ENCODE results near the gene CMSS1. TPM values are rescaled to one million over a fixed set of nuclear protein-coding genes. Genes with fewer than 3 reads are reported as not detected.
"Not testable (repeated sequence)": the region's sequence is repeated elsewhere in the genome, so short reads cannot be mapped to it uniquely, and the experiment has no call there.

Gene CMSS1
- polyA plus RNA-seq, 1 donor: 20.6 TPM

DNA sequence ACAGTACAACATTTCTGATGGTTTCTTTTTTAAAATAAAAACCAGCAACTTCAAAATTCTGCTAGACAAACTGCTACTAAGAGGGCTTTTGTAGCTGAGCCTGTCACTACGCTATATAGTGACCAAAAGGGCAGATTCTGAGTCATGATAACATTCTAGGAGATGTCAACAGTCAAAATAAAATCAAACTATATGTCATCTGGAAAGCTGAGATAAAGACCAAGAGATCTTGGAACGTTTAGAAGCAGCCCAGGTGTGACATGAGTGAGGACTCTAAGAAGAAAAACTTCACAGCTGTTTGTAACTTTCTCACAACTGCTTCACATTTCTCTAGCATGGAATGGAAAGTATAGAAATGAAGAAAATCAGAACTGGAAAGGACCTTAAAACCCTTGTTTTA, 212.0 kb downstream of the CMSS1 start:
- DNase-seq: no peak

DNA sequence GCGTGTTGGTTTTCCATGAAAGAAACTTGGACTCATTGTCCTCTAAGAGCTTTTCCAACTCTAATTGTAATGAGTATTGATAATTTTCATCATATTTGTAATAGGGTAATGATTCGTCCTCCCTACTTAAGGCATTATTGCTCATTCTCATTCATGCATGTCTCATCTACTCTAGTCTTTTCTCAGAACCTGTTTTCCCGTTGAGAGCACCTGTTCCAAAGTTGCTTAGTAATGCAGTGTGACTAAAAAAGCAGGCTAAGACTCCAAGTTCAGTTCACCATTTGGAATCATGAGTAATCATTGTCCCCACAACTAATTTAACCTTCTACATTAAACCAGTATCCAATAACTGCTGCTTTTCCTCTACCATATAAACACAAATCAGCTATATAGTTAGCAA, 212.7 kb downstream of the CMSS1 start:
- DNase-seq: no peak

DNA sequence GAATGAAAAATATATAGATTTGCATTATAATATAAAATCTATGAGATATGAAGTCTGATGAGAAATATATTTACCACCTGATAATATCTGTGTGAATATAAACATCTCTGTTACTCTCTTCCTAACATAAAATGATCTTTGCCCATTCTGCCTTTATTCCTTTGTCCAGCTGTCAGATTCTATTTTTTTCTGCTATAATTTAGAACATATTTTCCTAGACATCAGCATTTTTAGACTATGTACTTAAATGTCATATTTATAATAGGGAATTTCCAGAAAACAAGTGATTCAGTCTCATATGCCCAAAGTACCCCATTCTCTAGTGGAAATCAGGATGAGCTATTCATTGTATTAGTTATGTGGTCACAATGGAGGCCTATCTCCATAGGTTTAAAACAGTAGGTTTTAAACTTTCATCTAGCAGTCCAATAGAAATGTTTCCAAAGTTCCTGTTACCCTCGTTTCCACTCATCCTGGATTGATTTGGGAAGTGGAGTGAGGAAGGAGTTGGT, 213.3 kb downstream of the CMSS1 start:
- no peak for DNase-seq

DNA sequence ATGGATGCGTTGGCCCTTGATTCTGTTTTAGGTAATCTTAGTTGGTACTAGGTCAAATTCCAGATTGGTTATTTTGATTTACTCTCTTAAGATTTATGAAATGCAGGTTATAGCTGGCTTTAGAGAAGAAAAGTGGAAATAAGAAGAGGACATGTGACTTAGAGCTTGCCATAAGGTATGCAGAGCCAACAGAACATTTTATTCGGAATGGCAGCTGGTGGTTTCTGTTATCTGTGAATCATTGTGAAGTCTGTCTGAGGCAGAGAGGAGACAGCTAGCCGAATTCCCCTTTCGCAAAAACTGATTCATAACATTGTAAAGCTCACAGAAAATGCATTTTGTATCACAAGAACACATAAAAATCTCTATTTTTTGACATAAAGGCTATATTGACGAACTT, 214.6 kb downstream of the CMSS1 start:
- no peak for DNase-seq

DNA sequence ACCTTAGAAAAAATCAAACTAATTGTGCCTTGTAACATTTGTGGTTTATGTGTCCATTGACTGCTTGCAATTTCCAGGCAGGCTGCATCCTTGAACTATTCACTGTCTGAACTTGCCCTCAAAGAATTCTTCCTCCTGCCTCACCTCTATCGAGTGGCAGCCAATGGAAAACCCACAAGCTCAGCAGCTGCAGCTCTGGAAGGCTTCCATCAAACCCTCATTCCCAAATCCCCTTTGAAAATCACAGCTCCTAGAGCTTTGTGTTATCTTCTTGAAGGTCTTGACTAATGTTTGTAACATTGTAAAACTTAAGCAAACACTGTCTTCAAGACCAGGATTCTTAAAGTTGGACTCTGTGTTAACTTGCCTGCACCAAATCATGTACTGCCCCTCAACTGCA, 215.5 kb downstream of the CMSS1 start:
- no peak for DNase-seq

DNA sequence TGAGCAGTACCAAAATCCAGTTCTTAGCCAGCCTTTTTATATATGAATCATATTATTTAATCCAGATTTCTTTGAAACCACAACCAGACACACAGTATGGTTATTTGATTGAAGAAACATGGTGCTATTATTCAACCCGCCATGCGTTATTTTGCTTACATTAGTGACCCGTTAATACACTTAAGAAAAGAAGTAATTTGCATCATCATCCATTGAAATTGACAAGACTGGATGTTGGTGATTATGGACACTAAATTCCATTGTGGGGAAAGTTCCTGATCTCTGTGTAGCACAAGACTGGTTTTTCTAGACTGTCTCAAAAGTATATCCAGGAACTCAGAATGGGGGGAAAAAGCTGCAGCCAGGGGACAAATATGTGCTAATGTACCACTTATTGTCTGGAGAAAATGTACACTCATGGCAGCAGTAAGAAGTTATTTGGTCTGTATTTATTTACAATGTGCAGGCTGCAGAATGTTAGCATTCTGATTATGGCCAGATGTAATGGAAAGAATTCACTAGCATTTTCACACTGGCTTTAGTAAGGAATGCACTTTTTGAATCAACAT, 216.3 kb downstream of the CMSS1 start:
- no peak for DNase-seq

DNA sequence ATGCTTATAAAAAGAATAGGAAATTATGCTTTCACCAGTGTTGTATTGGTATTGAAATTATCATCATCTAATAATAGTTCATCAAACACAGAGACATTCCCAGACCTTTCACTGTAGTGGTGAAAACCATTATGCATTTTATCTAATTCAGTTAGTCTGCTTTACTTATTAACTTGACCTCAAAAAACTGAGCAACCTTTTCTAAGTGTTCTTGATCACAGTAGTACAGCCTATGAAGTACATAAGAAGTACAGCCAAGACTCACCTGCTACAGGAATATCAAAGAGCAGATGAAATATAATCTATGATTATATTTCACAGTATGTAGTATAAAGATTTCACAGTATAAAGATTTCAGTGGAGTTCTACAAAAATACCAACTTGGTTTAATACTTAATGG, 221.4 kb downstream of the CMSS1 start:
- DNase-seq: no peak

DNA sequence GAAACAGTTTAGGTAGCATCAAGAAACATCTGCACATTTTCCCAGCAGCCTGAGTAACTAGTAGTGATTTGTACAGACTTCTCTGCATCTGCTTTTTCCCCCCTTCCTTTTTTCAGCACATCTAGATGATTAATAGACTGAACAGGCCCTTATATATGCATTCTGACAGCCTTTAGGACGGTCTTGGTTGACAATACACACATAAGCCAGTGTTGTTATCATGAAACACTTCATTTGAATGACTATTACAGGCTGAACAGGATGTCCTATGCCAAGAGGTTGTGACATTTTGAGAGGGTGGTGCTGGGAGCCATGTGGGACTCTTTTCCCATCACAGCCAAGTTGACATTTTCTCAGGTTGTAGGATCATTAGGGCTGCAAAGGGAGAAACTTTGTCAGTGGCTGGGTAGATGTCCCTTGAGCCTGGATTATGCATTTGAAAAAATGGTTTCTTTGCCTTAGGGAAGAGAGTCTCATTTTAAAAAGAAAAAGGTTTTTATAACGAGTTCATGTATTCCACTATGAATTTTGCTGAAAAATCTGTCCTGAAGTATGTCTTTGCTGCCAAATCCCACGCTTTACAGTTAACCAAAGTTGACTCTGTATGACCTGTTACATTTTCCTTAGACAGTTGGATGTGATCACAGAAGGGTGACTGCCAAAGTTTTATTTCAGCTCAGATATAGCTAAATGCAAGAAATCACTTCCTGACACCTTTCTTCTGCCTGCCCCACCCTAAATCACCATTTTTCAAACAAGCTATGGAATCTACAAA, 223.0 kb downstream of the CMSS1 start:
- peak; percentile 66 for DNase-seq

DNA sequence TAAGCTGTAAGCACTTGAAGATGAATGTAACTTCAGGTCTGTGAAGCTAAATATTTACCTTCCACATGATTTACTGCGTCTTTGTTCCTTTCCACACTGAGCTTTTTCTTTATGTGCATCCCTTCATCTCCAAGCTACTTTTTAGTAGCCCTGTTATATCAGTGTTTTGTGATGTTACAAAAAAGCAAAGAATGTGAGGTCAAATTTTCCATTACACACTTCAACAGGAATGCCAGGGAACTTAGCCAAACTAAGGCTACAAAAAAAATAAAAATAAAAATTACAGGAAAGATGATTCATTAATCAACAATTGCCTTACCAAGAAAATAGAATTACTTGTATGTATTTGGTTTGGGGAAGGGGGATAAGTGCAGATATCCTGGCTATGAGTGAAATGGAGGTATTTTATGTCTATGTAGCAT, 223.7 kb downstream of the CMSS1 start:
- DNase-seq: peak; percentile 76

DNA sequence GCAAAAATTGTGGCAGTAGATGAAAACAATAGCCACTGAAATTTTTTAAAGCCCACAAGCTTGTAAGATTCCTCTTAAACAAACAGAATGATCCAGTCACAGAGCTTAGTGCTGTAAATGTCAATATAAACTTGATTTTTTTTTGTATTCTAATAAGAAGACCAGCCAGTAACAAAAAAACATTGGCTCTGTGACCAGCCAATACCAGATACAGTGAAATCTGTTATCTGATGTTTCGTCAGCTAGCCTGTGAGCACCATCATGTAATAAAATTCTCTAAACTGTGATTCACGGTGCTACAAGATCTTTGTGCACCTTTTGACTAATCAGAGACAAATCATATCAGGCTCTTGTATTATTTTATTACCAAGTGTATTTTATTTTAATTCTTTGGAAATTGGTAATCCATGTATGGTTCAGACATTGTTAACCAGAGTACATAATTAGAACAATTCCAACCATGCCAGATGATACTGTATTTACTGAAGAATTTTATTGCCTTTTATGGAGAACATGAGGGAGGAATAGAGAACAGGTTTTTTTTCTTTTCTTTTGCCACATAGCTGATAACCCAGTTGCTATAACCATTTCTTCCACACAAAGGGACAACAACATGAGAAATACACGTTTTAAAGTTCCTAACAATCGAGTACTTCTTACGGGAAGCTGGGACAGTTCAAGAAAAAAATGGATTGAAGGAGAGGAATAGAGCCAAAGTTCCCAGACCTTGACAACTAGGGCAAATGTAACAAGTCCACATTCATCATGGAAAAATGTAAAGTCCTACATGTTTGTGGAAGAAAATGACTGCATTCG, 224.7 kb downstream of the CMSS1 start:
- DNase-seq: no peak

DNA sequence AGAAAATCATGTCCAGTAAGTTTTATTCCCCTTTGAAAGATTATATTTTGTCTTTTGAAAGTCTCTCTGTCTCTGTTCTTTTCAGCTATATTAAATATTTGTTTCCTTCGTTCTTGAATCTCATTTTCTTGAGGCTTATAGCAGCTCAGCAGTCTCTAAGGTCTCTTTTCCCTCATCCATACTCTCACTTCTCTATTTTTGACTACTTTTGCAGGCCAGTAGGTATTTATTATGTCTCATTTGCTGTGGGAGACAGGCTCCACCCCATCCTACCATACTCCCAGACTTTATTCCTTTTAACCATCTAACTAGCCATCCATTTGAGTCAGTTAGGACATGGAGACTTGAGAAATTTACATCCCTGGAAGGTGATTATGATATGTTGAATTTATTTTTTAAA, 225.6 kb downstream of the CMSS1 start:
- DNase-seq: no peak

DNA sequence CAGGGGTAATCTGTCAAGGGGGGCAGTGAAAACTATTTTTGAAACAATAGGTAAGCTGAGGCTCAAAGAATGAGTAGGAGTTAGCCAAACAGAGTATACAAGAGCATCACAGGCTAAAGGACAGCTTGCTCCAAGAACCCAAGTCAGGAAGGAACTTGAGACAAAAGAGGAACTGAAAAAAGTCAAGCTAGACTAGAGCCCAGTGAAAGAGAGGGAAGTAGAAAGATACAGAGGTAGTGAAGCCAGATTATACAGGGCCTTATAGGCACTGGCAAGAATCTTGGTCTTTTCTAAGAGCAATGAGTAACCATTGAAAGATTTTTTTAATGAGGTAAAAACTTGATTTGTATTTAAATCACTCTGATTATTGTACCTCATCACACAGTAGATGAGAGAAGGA, 226.7 kb downstream of the CMSS1 start:
- no peak for DNase-seq

DNA sequence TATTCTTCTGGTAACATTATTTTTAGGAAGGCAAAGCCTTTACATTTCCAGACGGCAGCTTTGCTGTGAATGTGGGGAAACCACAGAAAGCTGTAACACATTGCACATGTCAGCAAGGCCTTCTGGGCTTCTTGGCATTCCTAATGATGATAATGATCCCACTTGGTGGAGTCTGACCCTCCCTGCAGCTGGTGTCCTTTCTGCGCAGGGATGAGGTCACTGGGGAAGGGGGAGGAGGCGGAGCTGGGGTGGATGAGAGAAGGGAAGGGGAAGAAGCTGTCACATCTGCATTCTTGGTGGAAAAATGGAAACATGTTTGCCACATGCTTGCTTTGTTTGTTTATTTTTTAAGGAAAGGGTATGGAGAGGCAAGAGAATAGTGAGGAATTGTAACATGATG, 228.0 kb downstream of the CMSS1 start:
- DNase-seq: peak; percentile 87

DNA sequence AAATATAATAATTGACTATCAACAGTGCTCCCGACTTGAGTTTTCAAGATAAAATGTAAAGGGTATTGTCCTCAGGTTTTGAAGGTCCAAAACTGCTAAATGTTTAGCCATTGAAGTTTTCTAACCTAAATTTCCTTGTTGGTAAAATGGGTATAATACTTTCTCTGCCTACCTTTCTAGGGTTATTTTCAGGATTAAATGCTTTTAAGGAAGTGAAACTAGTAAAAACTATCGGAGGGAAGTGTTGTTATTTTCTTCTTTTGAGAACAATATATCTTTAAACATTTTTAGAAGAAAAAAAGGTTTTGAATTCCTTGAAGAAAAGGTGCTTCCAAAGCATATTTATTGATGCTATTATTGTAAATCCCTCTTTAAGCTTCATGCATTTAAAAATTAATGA, 229.3 kb downstream of the CMSS1 start:
- DNase-seq: no peak

DNA sequence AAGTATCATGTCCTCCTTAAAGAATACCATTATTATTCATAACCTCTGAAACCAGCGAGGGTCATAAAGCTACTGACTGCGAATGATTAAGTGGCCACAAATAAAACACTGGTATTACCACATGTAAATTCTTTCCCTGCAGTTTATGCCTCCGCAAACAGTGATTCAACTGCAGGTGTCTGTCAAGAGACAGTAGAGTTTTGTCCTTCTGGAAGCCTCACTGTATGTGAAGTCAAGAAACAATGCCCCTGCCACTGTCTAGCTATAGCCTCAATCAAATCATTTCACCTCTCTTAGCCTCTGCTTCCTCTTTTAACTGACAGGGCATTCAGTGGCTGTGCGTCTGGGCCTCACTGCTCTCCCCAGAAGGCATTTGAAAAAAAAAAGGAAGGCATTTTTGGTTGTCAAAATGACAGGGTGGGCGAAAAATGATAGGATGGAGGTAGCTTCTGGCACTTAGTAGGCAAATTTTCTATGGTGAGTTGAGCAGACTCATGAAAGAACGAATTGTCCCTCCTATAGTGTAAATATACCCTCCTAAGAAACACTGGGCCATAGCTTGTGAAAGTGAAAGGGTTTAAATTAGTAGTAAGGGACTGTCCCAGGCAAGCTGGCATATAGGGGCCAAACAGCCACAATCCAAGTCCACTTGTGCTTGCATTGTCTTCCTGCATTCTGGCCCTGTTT, 229.9 kb downstream of the CMSS1 start:
- DNase-seq: no peak

DNA sequence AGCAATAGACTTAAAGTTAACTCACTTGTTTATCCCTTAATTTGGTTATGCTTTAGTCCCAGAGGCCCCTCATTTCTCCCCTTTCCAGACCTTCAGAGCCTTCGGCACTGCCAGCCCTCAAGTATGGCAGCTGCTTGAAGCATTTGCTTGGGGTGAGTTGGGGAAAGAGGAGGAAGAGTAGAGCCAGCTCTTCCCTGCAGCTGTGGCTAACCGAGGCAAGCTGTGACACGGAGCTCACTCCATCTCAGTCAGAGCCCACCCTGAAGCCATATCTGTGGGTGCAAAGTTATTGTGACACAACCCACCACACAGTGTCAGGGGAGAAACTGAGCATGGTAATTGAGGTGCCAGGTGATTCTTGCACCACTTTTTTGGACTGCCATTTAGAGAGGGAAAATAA, 230.6 kb downstream of the CMSS1 start:
- DNase-seq: no peak

DNA sequence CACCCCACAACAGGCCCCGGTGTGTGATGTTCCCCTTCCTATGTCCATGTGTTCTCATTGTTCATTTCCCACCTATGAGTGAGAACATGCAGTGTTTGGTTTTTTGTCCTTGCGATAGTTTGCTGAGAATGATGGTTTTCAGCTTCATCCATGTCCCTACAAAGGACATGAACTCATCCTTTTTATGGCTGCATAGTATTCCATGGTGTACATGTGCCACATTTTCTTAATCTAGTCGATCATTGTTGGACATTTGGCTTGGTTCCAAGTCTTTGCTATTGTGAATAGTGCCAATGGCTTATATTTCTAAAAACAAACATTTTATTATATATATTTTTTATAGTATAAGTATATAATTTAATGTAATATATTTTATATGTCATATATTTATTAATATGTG, 233.9 kb downstream of the CMSS1 start:
- DNase-seq: not testable (repeated sequence)

DNA sequence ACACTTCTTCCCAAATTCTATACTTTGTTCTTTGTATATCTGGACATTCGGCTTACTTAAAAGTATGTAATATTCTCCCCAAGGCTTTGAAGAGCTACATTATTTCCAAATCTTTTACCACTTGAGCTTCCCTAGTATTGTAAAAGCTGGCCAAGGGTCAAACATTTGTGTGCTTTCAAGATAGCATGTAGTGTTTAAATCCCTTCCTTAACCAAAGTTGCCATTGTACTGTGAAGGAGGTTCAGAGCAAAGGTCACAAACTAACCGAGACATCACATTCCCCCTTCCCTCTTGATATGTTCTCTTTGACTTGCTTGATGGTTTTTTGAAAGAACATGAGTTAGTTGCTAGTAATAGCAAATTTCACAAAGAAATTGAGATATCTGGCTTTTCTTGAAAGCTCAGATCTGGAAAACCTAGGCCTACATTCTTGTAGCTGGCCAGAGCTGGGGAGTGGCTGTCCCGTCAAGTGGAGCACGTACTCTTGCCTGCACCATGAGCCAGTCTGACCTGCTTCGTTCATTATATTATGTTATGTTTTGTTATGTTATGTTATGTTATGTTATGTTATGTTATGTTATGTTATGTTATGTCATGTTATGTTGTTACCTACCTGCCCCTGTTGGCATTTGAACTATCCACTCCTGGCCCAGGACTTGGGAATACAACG, 236.4 kb downstream of the CMSS1 start:
- no peak for DNase-seq

DNA sequence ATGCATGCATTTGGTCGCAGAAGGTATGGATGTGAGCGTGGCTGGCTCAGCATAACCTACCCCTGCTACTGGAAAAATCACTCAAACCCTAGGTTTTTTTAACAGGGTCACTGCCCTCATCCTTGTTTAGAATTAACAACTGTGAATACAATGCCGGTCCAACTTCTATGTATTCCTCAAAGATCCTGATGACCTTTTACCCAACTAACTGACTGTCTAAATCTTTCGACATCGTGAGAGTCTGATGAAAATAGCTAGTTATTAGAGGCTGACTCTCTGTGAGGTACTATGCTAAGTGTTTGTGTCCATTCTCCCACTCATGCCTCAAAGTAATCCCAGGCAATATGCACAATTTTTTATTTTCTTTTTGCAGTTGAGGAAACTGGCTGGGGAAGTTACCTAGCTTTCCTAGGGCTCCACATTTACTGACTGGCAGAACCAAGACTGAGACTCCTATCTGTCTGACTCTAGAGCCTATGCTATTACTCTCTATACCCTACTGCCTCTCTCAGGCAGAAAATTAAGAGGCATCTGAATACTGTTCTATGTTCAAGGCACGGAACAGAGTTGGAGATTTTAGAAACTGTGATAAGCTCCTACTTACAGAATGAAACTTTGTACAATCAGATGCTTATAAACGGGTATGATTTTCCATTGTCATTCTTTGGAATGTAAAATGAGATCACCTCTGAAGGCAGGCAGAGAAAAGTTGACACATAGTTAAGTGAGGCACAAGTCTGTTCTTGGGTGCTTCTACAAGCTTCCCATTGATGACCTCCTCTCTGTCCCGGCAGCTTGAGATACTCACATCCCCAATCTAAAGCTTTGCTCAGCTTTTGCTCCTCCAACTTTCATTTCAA, 240.3 kb downstream of the CMSS1 start:
- no peak for DNase-seq

DNA sequence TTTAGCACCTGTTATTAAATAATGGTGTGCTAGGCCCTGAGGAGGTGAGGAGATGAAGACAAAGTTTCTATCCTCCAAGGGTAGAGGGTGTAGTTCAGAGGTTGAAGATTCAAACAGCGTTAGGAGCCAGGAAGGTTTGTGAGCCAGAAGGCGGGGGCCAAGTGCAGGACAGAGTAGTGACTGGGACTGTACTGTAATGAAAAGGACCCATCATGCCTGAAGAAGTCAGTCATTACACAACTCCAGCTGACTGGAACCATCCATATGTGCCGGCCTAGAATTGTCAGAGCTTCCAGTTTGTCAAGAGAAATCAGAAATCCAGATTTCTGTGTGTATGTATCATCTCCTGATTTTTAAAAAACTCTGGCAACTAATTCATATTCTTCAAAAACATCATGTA, 241.8 kb downstream of the CMSS1 start:
- no peak for DNase-seq

All from hindlimb muscle (tissue), 1 donor.